Fibroblast of peridontal ligament (primary cell): ENCODE measurements around the gene PVALB.

Source experiments
- DNase-seq: peaks from one replicate; pipeline ENCODE4 v3.0.0-alpha.2; 2010; ENCODE audit errors: extremely low read depth

Gene PVALB

GRCh38 chr22:36814801-36815200, 2.0 kb downstream of the PVALB start:
- no peak for DNase-seq

GRCh38 chr22:36811094-36811800, 5.6 kb downstream of the PVALB start:
- DNase-seq: no peak

- no peak for DNase-seq
These were observed 7.5 kb downstream of the PVALB start for GRCh38 chr22:36809351-36809750.

- DNase-seq: no peak
These were observed 8.0 kb downstream of the PVALB start for GRCh38 chr22:36808721-36809344.

GRCh38 chr22:36807627-36808026, 9.2 kb downstream of the PVALB start:
- no peak for DNase-seq

GRCh38 chr22:36806835-36807234, 10.0 kb downstream of the PVALB start:
- no peak for DNase-seq

GRCh38 chr22:36803358-36803757, 13.5 kb downstream of the PVALB start:
- DNase-seq: no peak

GRCh38 chr22:36798674-36799066, 18.2 kb downstream of the PVALB start:
- DNase-seq: no peak

GRCh38 chr22:36797911-36798673, 18.7 kb downstream of the PVALB start:
- no peak for DNase-seq

- DNase-seq: no peak
These were observed 19.5 kb downstream of the PVALB start for GRCh38 chr22:36797374-36797773.

GRCh38 chr22:36796552-36797175, 20.2 kb downstream of the PVALB start:
- no peak for DNase-seq

- no peak for DNase-seq
These were observed 21.2 kb downstream of the PVALB start for GRCh38 chr22:36795633-36796032.

GRCh38 chr22:36790648-36791047, 26.2 kb downstream of the PVALB start:
- DNase-seq: no peak

GRCh38 chr22:36787204-36787988, 29.4 kb downstream of the PVALB start:
- DNase-seq: no peak

- DNase-seq: no peak
These were observed 33.1 kb downstream of the PVALB start for GRCh38 chr22:36783743-36784142.

GRCh38 chr22:36781656-36782627, 34.9 kb downstream of the PVALB start:
- DNase-seq: peak; percentile 63

- DNase-seq: no peak
These were observed 38.8 kb downstream of the PVALB start for GRCh38 chr22:36778020-36778419.

- DNase-seq: no peak
These were observed 40.1 kb downstream of the PVALB start for GRCh38 chr22:36776722-36777121.

- DNase-seq: peak; percentile 100
These were observed 40.7 kb downstream of the PVALB start, which contains the start of gene IFT27 for GRCh38 chr22:36775964-36776669. TSS of gene IFT27 (minus strand) at chr22:36776119. CDS start at chr22:36775707, 412 bp downstream.

GRCh38 chr22:36775586-36775963, 41.3 kb downstream of the PVALB start:
- peak; percentile 3 for DNase-seq
